Rectal smooth muscle tissue (tissue), 1 donor: ENCODE measurements around the gene RBM15B.

Experiments
- H3K27ac ChIP-seq: one replicate; pipeline ENCODE4 v1.7.0; 2013; ENCODE audit warnings: low read depth, low read length, inconsistent platforms
- H3K27me3 ChIP-seq: one replicate; pipeline ENCODE4 v1.7.0; 2013; ENCODE audit warnings: low read length; ENCODE audit not compliant: control insufficient read depth, insufficient read depth
- H3K36me3 ChIP-seq: one replicate; pipeline ENCODE4 v1.7.0; 2013; ENCODE audit warnings: low read length; ENCODE audit not compliant: control insufficient read depth, insufficient read depth
- H3K4me1 ChIP-seq: one replicate; pipeline ENCODE4 v1.7.0; 2013; ENCODE audit warnings: low read length; ENCODE audit not compliant: control insufficient read depth, insufficient read depth
- H3K4me3 ChIP-seq: one replicate; pipeline ENCODE4 v1.7.0; 2013; ENCODE audit warnings: low read length
- H3K9ac ChIP-seq: one replicate; pipeline ENCODE4 v1.7.0; 2013; ENCODE audit warnings: low read length

The RBM15B gene

GRCh38 chr3:51391075-51391565 lies at the start of gene RBM15B:
Gene RBM15B, plus strand, starts transcription at chr3:51391285. Its CDS starts 115 bp downstream, at chr3:51391400.
- peaks cover 23% of the 10 kb centered on the region for H3K36me3 ChIP-seq
- H3K27ac ChIP-seq = peak within 1 kb of the TSS; percentile 88
- H3K9ac ChIP-seq = peak within 1 kb of the TSS; percentile 29
- H3K27me3 ChIP-seq = no peaks in the 10 kb centered on the region
- H3K4me1 ChIP-seq = peaks cover 22% of the 10 kb centered on the region
- H3K4me3 ChIP-seq = peak within 1 kb of the TSS; percentile 80

- Histone ChIP-seq H3K27ac (no peak overlapping the region), H3K36me3 (no peaks in the 10 kb centered on the region), H3K9ac (no peak overlapping the region), H3K4me1 (peaks cover 13% of the 10 kb centered on the region), H3K27me3 (no peaks in the 10 kb centered on the region), H3K4me3 (no peak overlapping the region)
Measured at GRCh38 chr3:51343918-51344687, 47.0 kb upstream of the RBM15B start.

- no peak overlapping the region for H3K4me3 ChIP-seq
- H3K9ac ChIP-seq = no peak overlapping the region
- no peaks in the 10 kb centered on the region for H3K4me1 ChIP-seq
- no peak overlapping the region for H3K27ac ChIP-seq
- H3K27me3 ChIP-seq = no peaks in the 10 kb centered on the region
- no peaks in the 10 kb centered on the region for H3K36me3 ChIP-seq
Measured at GRCh38 chr3:51350751-51351150, 40.3 kb upstream of the RBM15B start.

GRCh38 chr3:51353131-51353530 lies 38.0 kb upstream of the RBM15B start:
- Histone ChIP-seq H3K9ac (no peak overlapping the region), H3K4me3 (no peak overlapping the region), H3K4me1 (no peaks in the 10 kb centered on the region), H3K36me3 (no peaks in the 10 kb centered on the region), H3K27ac (no peak overlapping the region), H3K27me3 (no peaks in the 10 kb centered on the region)

GRCh38 chr3:51353691-51354090 lies 37.4 kb upstream of the RBM15B start:
- H3K27me3 ChIP-seq = no peaks in the 10 kb centered on the region
- no peak overlapping the region for H3K27ac ChIP-seq
- no peaks in the 10 kb centered on the region for H3K36me3 ChIP-seq
- H3K4me1 ChIP-seq = no peaks in the 10 kb centered on the region
- no peak overlapping the region for H3K4me3 ChIP-seq
- no peak overlapping the region for H3K9ac ChIP-seq

GRCh38 chr3:51354172-51354571 lies 36.9 kb upstream of the RBM15B start:
- no peak overlapping the region for H3K9ac ChIP-seq
- no peaks in the 10 kb centered on the region for H3K4me1 ChIP-seq
- no peak overlapping the region for H3K27ac ChIP-seq
- H3K4me3 ChIP-seq = no peak overlapping the region
- H3K36me3 ChIP-seq = no peaks in the 10 kb centered on the region
- H3K27me3 ChIP-seq = no peaks in the 10 kb centered on the region

- no peaks in the 10 kb centered on the region for H3K36me3 ChIP-seq
- no peak overlapping the region for H3K27ac ChIP-seq
- H3K4me3 ChIP-seq = no peak overlapping the region
- no peak overlapping the region for H3K9ac ChIP-seq
- H3K4me1 ChIP-seq = no peaks in the 10 kb centered on the region
- no peaks in the 10 kb centered on the region for H3K27me3 ChIP-seq
Measured at GRCh38 chr3:51354731-51355615, 36.1 kb upstream of the RBM15B start.

- Histone ChIP-seq H3K27me3 (no peaks in the 10 kb centered on the region), H3K27ac (no peak overlapping the region), H3K9ac (no peak overlapping the region), H3K36me3 (no peaks in the 10 kb centered on the region), H3K4me1 (no peaks in the 10 kb centered on the region), H3K4me3 (no peak overlapping the region)
Measured at GRCh38 chr3:51355891-51356578, 35.0 kb upstream of the RBM15B start.

GRCh38 chr3:51357856-51358255 lies 33.2 kb upstream of the RBM15B start:
- Histone ChIP-seq H3K9ac (no peak overlapping the region), H3K27ac (no peak overlapping the region), H3K36me3 (no peaks in the 10 kb centered on the region), H3K4me3 (no peak overlapping the region), H3K27me3 (no peaks in the 10 kb centered on the region), H3K4me1 (no peaks in the 10 kb centered on the region)

- Histone ChIP-seq H3K9ac (no peak overlapping the region), H3K27ac (no peak overlapping the region), H3K4me1 (no peaks in the 10 kb centered on the region), H3K4me3 (no peak overlapping the region), H3K27me3 (no peaks in the 10 kb centered on the region), H3K36me3 (no peaks in the 10 kb centered on the region)
Measured at GRCh38 chr3:51358981-51359380, 32.1 kb upstream of the RBM15B start.

GRCh38 chr3:51360806-51361205 lies 30.3 kb upstream of the RBM15B start:
- Histone ChIP-seq H3K4me3 (no peak overlapping the region), H3K4me1 (no peaks in the 10 kb centered on the region), H3K27ac (no peak overlapping the region), H3K36me3 (no peaks in the 10 kb centered on the region), H3K9ac (no peak overlapping the region), H3K27me3 (no peaks in the 10 kb centered on the region)

- H3K27me3 ChIP-seq = no peaks in the 10 kb centered on the region
- H3K27ac ChIP-seq = no peak overlapping the region
- H3K9ac ChIP-seq = no peak overlapping the region
- H3K4me1 ChIP-seq = no peaks in the 10 kb centered on the region
- no peaks in the 10 kb centered on the region for H3K36me3 ChIP-seq
- H3K4me3 ChIP-seq = no peak overlapping the region
Measured at GRCh38 chr3:51361746-51362145, 29.3 kb upstream of the RBM15B start.
